K562 treated with DMSO at 1 percent for 4 hours (cell line): ENCODE data around the gene POLR3E. TPM values are rescaled to one million over a fixed set of nuclear protein-coding genes. Genes with fewer than 3 reads are reported as not detected.

ENCODE experiments used
- total RNA-seq: library from RNA; unstranded; fragments of 300-600 nt; gene quantifications from 2 replicates; pipeline ENCODE4 v1.2.3, GENCODE V29; 2022; ENCODE audit not compliant: insufficient read depth

POLR3E gene, protein sequence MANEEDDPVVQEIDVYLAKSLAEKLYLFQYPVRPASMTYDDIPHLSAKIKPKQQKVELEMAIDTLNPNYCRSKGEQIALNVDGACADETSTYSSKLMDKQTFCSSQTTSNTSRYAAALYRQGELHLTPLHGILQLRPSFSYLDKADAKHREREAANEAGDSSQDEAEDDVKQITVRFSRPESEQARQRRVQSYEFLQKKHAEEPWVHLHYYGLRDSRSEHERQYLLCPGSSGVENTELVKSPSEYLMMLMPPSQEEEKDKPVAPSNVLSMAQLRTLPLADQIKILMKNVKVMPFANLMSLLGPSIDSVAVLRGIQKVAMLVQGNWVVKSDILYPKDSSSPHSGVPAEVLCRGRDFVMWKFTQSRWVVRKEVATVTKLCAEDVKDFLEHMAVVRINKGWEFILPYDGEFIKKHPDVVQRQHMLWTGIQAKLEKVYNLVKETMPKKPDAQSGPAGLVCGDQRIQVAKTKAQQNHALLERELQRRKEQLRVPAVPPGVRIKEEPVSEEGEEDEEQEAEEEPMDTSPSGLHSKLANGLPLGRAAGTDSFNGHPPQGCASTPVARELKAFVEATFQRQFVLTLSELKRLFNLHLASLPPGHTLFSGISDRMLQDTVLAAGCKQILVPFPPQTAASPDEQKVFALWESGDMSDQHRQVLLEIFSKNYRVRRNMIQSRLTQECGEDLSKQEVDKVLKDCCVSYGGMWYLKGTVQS
- 51.3 and 52.2 TPM in 2 replicates for total RNA-seq

DNA sequence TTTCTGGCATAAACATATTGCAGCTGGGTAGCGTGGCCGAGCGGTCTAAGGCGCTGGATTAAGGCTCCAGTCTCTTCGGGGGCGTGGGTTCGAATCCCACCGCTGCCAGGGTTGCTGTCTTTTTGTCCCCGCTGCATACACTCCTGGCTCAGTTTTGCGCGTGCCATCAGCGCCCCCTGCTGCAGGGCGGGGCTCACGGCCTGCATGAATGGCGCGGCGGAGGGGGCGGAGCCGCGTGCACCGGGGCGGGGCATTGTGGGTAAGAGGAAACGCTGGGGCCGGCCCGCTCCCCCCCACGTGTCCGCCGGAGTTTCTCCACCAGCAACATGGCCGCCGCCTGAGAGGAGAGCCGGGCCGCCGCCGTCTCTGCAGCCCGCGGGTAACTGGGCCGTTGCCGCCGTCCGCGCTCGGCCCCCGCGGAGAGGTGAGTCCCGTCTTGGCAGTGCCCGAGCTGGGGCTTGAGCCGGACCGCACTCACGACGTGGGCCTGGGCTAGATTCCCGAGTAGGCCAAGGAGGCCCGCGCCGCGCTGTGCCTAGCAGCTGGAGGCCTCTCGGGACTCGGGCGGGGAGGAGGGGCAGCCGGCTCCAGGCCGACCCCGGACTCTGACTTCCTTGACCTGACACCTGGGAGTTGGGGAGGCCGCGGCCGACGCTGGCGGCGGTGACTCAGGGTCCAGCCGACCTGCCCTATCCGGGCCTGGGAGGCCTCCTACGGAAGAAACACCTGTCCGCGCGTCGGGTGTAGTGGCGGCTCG is at the start of gene POLR3E:
Gene POLR3E, plus strand, starts transcription at position 296 of the 757 bp plus-strand sequence. CDS start 5,560 bp downstream, outside the sequence.

DNA sequence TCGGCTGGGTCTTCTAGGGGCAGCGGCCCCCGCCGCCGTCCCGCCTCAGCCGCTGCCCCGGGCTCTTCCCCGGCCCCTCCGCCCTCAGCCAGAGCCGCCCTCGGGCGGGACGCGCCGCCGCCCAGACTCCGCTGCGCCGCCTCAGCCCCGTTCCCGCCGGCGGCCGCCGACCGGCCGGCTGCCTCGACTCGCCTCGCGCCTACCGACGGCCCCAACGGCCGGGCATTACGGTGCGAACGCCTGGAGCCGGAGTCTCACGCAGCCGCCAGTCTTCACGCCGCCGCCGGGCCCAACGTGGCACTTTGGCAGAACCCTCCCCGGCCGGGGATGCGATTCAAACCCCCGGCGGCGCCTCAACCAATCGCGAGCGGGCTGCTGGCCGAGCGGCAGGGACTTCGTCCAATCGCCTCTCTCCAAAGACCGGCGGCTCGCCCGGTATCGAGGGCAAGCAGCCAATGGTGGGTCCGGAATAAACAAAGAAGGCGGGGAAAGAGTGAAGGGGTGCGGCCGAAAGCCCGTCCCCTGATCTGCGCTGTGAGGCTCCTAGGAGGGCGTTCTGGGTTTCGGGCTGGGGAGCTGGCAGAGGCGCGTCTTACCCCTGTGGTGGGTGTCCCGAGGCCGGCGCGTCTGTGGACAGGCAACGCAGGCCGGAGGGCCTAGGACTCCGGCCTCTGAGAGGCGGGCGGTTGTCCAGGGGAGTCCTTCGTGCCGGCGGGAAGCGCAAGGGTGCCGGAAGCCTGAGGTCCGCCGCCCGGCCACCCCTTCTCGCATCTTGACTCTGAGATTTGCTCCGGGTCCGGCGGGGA is 77.3 kb downstream of the POLR3E start, which contains the start of gene CDR2:
Gene CDR2, minus strand, starts transcription at position 309 of the 806 bp plus-strand sequence. CDS start 310 bp downstream, outside the sequence.

Other genes with a start within 250 kb of the POLR3E start
- gene VWA3A, start 204.9 kb upstream of the POLR3E start, total RNA-seq: 0.16 TPM in 1 of 2 replicates, not detected in the other
- gene SDR42E2, start 134.9 kb upstream of the POLR3E start, total RNA-seq: not detected in 2 replicates
- 14.4 and 16.5 TPM in 2 replicates for gene EEF2K, start 91.1 kb upstream of the POLR3E start, total RNA-seq
- 19.4 and 19.7 TPM in 2 replicates for gene CDR2, start 77.2 kb downstream of the POLR3E start, total RNA-seq
- gene NPIPB5, start 213.5 kb downstream of the POLR3E start, total RNA-seq: 25.0 and 33.2 TPM in 2 replicates